WTC11 (cell line): ENCODE data around the gene FAF1. TPM values are rescaled to one million over a fixed set of nuclear protein-coding genes. Genes with fewer than 3 reads are reported as not detected.
A peak's percentile ranks its signal among the peaks of the same experiment; 100 is the strongest.

ENCODE experiments used
- ATAC-seq: fragments of 200-7000 bp; cut with Tn5 transposase; 2 replicates; pipeline ENCODE4 v1.10.0; 2021; ENCODE audit warnings: mild to moderate bottlenecking, moderate library complexity
- CTCF ChIA-PET: fragments of 300-600 bp; sonication (Branson Sonifier 250); formaldehyde crosslinking; loops from one replicate; lab custom pipeline; 2021; ENCODE audit warnings: antibody characterized with exemption; lab: Charles Lee
- POLR2A ChIA-PET: fragments of 350-600 bp; sonication (Branson Sonifier 250); formaldehyde crosslinking; loops from one replicate; lab custom pipeline; 2021; ENCODE audit warnings: antibody characterized with exemption; lab: Charles Lee
- DNase-seq: peaks from one replicate; pipeline ENCODE4 v3.0.0; 2021; ENCODE audit warnings: low spot score
- H3K27ac Mint-ChIP-seq: 2 replicates; pipeline ENCODE4 v1.8.0; 2021; ENCODE audit warnings: mixed read lengths
- H3K27me3 Mint-ChIP-seq: 2 replicates; pipeline ENCODE4 v1.8.0; 2021; ENCODE audit warnings: low read depth, mild to moderate bottlenecking, moderate library complexity, mixed read lengths
- H3K36me3 Mint-ChIP-seq: 2 replicates; pipeline ENCODE4 v1.8.0; 2021; ENCODE audit warnings: mixed read lengths
- H3K4me1 Mint-ChIP-seq: 2 replicates; pipeline ENCODE4 v1.8.0; 2022; ENCODE audit warnings: mixed read lengths
- H3K4me3 Mint-ChIP-seq: 2 replicates; pipeline ENCODE4 v1.8.0; 2021; ENCODE audit warnings: mild to moderate bottlenecking, moderate library complexity, mixed read lengths
- H3K9me3 Mint-ChIP-seq: 2 replicates; pipeline ENCODE4 v1.8.0; 2021; ENCODE audit warnings: mixed read lengths
- ARID4B ChIP-seq: sonication (generic); formaldehyde crosslinking; IDR thresholded peaks from 2 replicates; pipeline ENCODE4 v1.8.0; 2023; ENCODE audit warnings: missing genetic modification reagents, mild to moderate bottlenecking, borderline replicate concordance
- ATF6 ChIP-seq: sonication (generic); formaldehyde crosslinking; IDR thresholded peaks from 2 replicates; pipeline ENCODE4 v1.8.1; 2023; ENCODE audit warnings: mild to moderate bottlenecking, missing genetic modification reagents
- E2F4 ChIP-seq: sonication (generic); formaldehyde crosslinking; IDR thresholded peaks from 2 replicates; pipeline ENCODE4 v1.8.1; 2022; ENCODE audit warnings: low read depth, mild to moderate bottlenecking, moderate library complexity, missing genetic modification reagents, borderline replicate concordance
- ETV6 ChIP-seq: sonication (generic); formaldehyde crosslinking; IDR thresholded peaks from 2 replicates; pipeline ENCODE4 v1.8.1; 2022; ENCODE audit warnings: mild to moderate bottlenecking, missing genetic modification reagents
- FOXK1 ChIP-seq: sonication (generic); formaldehyde crosslinking; IDR thresholded peaks from 2 replicates; pipeline ENCODE4 v1.8.0; 2022; ENCODE audit warnings: mild to moderate bottlenecking, moderate library complexity, missing genetic modification reagents
- FOXP1 ChIP-seq: sonication (generic); formaldehyde crosslinking; IDR thresholded peaks from 2 replicates; pipeline ENCODE4 v1.8.0; 2022; ENCODE audit warnings: missing genetic modification reagents, mild to moderate bottlenecking, moderate library complexity, borderline replicate concordance
- GABPB1 ChIP-seq: sonication (generic); formaldehyde crosslinking; IDR thresholded peaks from 2 replicates; pipeline ENCODE4 v1.8.1; 2023; ENCODE audit warnings: mild to moderate bottlenecking, missing genetic modification reagents
- IRF2 ChIP-seq: sonication (generic); formaldehyde crosslinking; IDR thresholded peaks from 2 replicates; pipeline ENCODE4 v1.8.0; 2022; ENCODE audit warnings: low read depth, missing genetic modification reagents, borderline replicate concordance
- JAZF1 ChIP-seq: fragments of 250-450 bp; sonication (Bioruptor Pico); IDR thresholded peaks from 2 replicates; pipeline ENCODE4 v1.9.0; 2021; ENCODE audit warnings: moderate library complexity, mild to moderate bottlenecking, inconsistent platforms
- KAT7 ChIP-seq: sonication (generic); formaldehyde crosslinking; IDR thresholded peaks from 2 replicates; pipeline ENCODE4 v1.8.1; 2023; ENCODE audit warnings: missing genetic modification reagents, mild to moderate bottlenecking, borderline replicate concordance
- NFATC4 ChIP-seq: fragments of 250-450 bp; sonication (Bioruptor Pico); IDR thresholded peaks from 2 replicates; pipeline ENCODE4 v1.9.0; 2021; ENCODE audit warnings: mild to moderate bottlenecking
- NFE2L1 ChIP-seq: sonication (generic); formaldehyde crosslinking; IDR thresholded peaks from 2 replicates; pipeline ENCODE4 v1.8.1; 2023; ENCODE audit warnings: missing genetic modification reagents
- NR3C1 ChIP-seq: sonication (generic); formaldehyde crosslinking; conservative IDR thresholded peaks from 2 replicates; pipeline ENCODE4 v1.8.1; 2023; ENCODE audit warnings: low read depth, mild to moderate bottlenecking, missing genetic modification reagents
- SMAD4 ChIP-seq: sonication (generic); formaldehyde crosslinking; IDR thresholded peaks from 2 replicates; pipeline ENCODE4 v1.8.0; 2022; ENCODE audit warnings: mild to moderate bottlenecking, missing genetic modification reagents
- TCF7 ChIP-seq: sonication (generic); formaldehyde crosslinking; IDR thresholded peaks from 2 replicates; pipeline ENCODE4 v1.8.0; 2022; ENCODE audit warnings: mild to moderate bottlenecking, low read depth, missing genetic modification reagents, moderate library complexity
- ZBTB21 ChIP-seq: sonication (generic); formaldehyde crosslinking; IDR thresholded peaks from 2 replicates; pipeline ENCODE4 v1.8.1; 2023; ENCODE audit warnings: mild to moderate bottlenecking, missing genetic modification reagents, borderline replicate concordance
- ZNF232 ChIP-seq: sonication (generic); formaldehyde crosslinking; IDR thresholded peaks from 2 replicates; pipeline ENCODE4 v1.8.0; 2022; ENCODE audit warnings: mild to moderate bottlenecking, missing genetic modification reagents
- total RNA-seq: library from RNA; stranded (reverse); gene quantifications from 3 replicates; pipeline ENCODE4 v1.2.3, GENCODE V29; 2021
- TF ChIP-seq, protein P1 (sequence below): fragments of 250-450 bp; sonication (Bioruptor Pico); IDR thresholded peaks from 2 replicates; pipeline ENCODE4 v1.9.0; 2021; ENCODE audit warnings: moderate library complexity, mild to moderate bottlenecking, inconsistent platforms, borderline replicate concordance
- TF ChIP-seq, protein P2 (sequence below): fragments of 250-450 bp; sonication (Bioruptor Pico); IDR thresholded peaks from 2 replicates; pipeline ENCODE4 v1.9.0; 2021; ENCODE audit warnings: mild to moderate bottlenecking
- TF ChIP-seq, protein P3 (sequence below): sonication (generic); formaldehyde crosslinking; conservative IDR thresholded peaks from 2 replicates; pipeline ENCODE4 v1.8.1; 2022; ENCODE audit warnings: mild to moderate bottlenecking, missing genetic modification reagents
- TF ChIP-seq, protein P4 (sequence below): sonication (generic); formaldehyde crosslinking; IDR thresholded peaks from 2 replicates; pipeline ENCODE4 v1.8.1; 2023; ENCODE audit warnings: mild to moderate bottlenecking, moderate library complexity, missing genetic modification reagents

The FAF1 gene
- total RNA-seq, 1 experiment from 2014 or later: 53.5 TPM

- TF ChIP-seq, protein P1, sequence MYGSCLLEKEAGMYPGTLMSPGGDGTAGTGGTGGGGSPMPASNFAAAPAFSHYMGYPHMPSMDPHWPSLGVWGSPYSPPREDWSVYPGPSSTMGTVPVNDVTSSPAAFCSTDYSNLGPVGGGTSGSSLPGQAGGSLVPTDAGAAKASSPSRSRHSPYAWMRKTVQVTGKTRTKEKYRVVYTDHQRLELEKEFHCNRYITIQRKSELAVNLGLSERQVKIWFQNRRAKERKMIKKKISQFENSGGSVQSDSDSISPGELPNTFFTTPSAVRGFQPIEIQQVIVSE: no peak
- TF ChIP-seq ATF6 (CRISPR knock-in tag): no peak
- TF ChIP-seq, protein P2, sequence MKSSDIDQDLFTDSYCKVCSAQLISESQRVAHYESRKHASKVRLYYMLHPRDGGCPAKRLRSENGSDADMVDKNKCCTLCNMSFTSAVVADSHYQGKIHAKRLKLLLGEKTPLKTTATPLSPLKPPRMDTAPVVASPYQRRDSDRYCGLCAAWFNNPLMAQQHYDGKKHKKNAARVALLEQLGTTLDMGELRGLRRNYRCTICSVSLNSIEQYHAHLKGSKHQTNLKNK (CRISPR knock-in tag): no peak
Measured at GRCh38 chr1:50702395-50702794, 257.7 kb downstream of the FAF1 start (continued).

GRCh38 chr1:50701706-50702317 is 258.3 kb downstream of the FAF1 start:
- H3K27ac Mint-ChIP-seq: peak overlapping the region; percentile 39
- H3K4me1 Mint-ChIP-seq: peaks cover 67% of the 10 kb centered on the region
- POLR2A ChIA-PET: no interaction called here
- no peaks in the 10 kb centered on the region for H3K9me3 Mint-ChIP-seq
- H3K4me3 Mint-ChIP-seq: no peak overlapping the region
- no peak for TF ChIP-seq ETV6 (CRISPR knock-in tag)
- TF ChIP-seq, all 79 proteins: peak for 0
- CTCF ChIA-PET: interaction anchor here (0.6 to 0.8 kb wide), 2 partner anchors 81 to 152 kb away, joined by 3 to 4 read pairs; no protein-coding TSS in a partner anchor
- ATAC-seq: no peak
- Mint-ChIP-seq H3K27me3 (no peaks in the 10 kb centered on the region), H3K36me3 (no peaks in the 10 kb centered on the region)
- no peak for DNase-seq

- H3K9me3 Mint-ChIP-seq: no peaks in the 10 kb centered on the region
- H3K4me3 Mint-ChIP-seq: peak overlapping the region; percentile 62
- CTCF ChIA-PET: interaction anchor here (1.5 to 2.1 kb wide), 2 partner anchors 16 to 80 kb away, joined by 9 to 14 read pairs; no protein-coding TSS in a partner anchor
- H3K27me3 Mint-ChIP-seq: no peaks in the 10 kb centered on the region
- no peaks in the 10 kb centered on the region for H3K36me3 Mint-ChIP-seq
- peak overlapping the region; percentile 99 for H3K27ac Mint-ChIP-seq
- POLR2A ChIA-PET: interaction anchor here (0.9 kb wide), 1 partner anchor 14 kb away, joined by 3 read pairs; no protein-coding TSS in a partner anchor
- H3K4me1 Mint-ChIP-seq: peaks cover 66% of the 10 kb centered on the region
- ATAC-seq: no peak
- no peak for DNase-seq
- TF ChIP-seq GABPB1 (CRISPR knock-in tag) (no peak), FOXK1 (no peak), TCF7 (CRISPR knock-in tag) (no peak), ZNF232 (CRISPR knock-in tag) (no peak), ZBTB21 (CRISPR knock-in tag) (no peak), SMAD4 (CRISPR knock-in tag) (no peak), NFATC4 (CRISPR knock-in tag) (no peak), ARID4B (CRISPR knock-in tag) (no peak), IRF2 (CRISPR knock-in tag) (no peak), KAT7 (CRISPR knock-in tag) (no peak), E2F4 (CRISPR knock-in tag) (no peak), JAZF1 (CRISPR knock-in tag) (no peak), FOXP1 (CRISPR knock-in tag) (no peak), NR3C1 (CRISPR knock-in tag) (no peak), NFE2L1 (CRISPR knock-in tag) (no peak)
- TF ChIP-seq, protein P3, sequence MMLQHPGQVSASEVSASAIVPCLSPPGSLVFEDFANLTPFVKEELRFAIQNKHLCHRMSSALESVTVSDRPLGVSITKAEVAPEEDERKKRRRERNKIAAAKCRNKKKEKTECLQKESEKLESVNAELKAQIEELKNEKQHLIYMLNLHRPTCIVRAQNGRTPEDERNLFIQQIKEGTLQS (CRISPR knock-in tag): no peak
- TF ChIP-seq, protein P4, sequence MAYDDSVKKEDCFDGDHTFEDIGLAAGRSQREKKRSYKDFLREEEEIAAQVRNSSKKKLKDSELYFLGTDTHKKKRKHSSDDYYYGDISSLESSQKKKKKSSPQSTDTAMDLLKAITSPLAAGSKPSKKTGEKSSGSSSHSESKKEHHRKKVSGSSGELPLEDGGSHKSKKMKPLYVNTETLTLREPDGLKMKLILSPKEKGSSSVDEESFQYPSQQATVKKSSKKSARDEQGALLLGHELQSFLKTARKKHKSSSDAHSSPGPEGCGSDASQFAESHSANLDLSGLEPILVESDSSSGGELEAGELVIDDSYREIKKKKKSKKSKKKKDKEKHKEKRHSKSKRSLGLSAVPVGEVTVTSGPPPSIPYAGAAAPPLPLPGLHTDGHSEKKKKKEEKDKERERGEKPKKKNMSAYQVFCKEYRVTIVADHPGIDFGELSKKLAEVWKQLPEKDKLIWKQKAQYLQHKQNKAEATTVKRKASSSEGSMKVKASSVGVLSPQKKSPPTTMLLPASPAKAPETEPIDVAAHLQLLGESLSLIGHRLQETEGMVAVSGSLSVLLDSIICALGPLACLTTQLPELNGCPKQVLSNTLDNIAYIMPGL (CRISPR knock-in tag): no peak
Measured at GRCh38 chr1:50700621-50701020, 259.4 kb downstream of the FAF1 start.
